H54 (cell line): ENCODE results near the gene CXCR6.
A peak's percentile ranks its signal among the peaks of the same experiment; 100 is the strongest.

ENCODE experiments used
- DNase-seq: peaks from one replicate; pipeline ENCODE4 v3.0.0; 2011; ENCODE audit warnings: low spot score, mixed read lengths; ENCODE audit not compliant: insufficient read length
- FAIRE-seq: peaks from 3 replicates; lab custom pipeline; 2011; peaks lifted over from hg19 to GRCh38; lab: Jason Lieb, UNC
- POLR2A ChIP-seq: IDR thresholded peaks from 2 replicates; pipeline ENCODE4 v1.6.1; 2011; ENCODE audit warnings: low read depth, mild to moderate bottlenecking, low read length

Gene CXCR6

GRCh38 chr3:45943207-45943846, at the start of gene CXCR6:
CXCR6 (plus strand) TSS chr3:45943464; CDS start chr3:45946482, 3,018 bp downstream.
- FAIRE-seq = no peak
- no peak for TF ChIP-seq POLR2A
- DNase-seq = no peak

GRCh38 chr3:45894015-45894414, 49.2 kb upstream of the CXCR6 start:
- TF ChIP-seq POLR2A = no peak
- FAIRE-seq = no peak

GRCh38 chr3:45895686-45896468, 47.4 kb upstream of the CXCR6 start:
- FAIRE-seq = no peak
- no peak for TF ChIP-seq POLR2A
- no peak for DNase-seq

More at GRCh38 chr3:45894015-45894414, 49.2 kb upstream of the CXCR6 start:
- DNase-seq = no peak

GRCh38 chr3:45896956-45897355, 46.3 kb upstream of the CXCR6 start:
- no peak for TF ChIP-seq POLR2A
- FAIRE-seq (no peak), DNase-seq (no peak)

GRCh38 chr3:45904931-45905330, 38.3 kb upstream of the CXCR6 start:
- TF ChIP-seq POLR2A = no peak
- no peak for DNase-seq
- no peak for FAIRE-seq

- DNase-seq (no peak), FAIRE-seq (no peak)
- no peak for TF ChIP-seq POLR2A
Measured at GRCh38 chr3:45905755-45906154, 37.5 kb upstream of the CXCR6 start.

GRCh38 chr3:45906681-45907407, 36.4 kb upstream of the CXCR6 start:
- FAIRE-seq (no peak), DNase-seq (peak; percentile 51)
- no peak for TF ChIP-seq POLR2A

GRCh38 chr3:45907769-45908705, 35.2 kb upstream of the CXCR6 start:
- no peak for DNase-seq
- TF ChIP-seq POLR2A = no peak
- FAIRE-seq = no peak

- no peak for DNase-seq
- TF ChIP-seq POLR2A = no peak
Measured at GRCh38 chr3:45908761-45909160, 34.5 kb upstream of the CXCR6 start.

GRCh38 chr3:45909542-45909941, 33.7 kb upstream of the CXCR6 start:
- FAIRE-seq (no peak), DNase-seq (no peak)
- no peak for TF ChIP-seq POLR2A

More at GRCh38 chr3:45908761-45909160, 34.5 kb upstream of the CXCR6 start:
- FAIRE-seq = no peak

GRCh38 chr3:45910892-45911291, 32.4 kb upstream of the CXCR6 start:
- TF ChIP-seq POLR2A = no peak
- no peak for FAIRE-seq
- DNase-seq = no peak

GRCh38 chr3:45911511-45912226, 31.6 kb upstream of the CXCR6 start:
- no peak for DNase-seq
- no peak for TF ChIP-seq POLR2A
- FAIRE-seq = no peak
